Naive thymus-derived CD4-positive, alpha-beta T cell (primary cell): Measurements from ENCODE around the gene EIF2AK2. TPM values are rescaled to one million over a fixed set of nuclear protein-coding genes. Genes with fewer than 3 reads are reported as not detected.

Source experiments
- ATAC-seq: fragments of 150-1000 bp; cut with Tn5 transposase; 2 replicates; pipeline ENCODE4 v1.10.0; 2021; ENCODE audit warnings: mild to moderate bottlenecking, moderate library complexity
- CTCF ChIA-PET: fragments of 350-600 bp; sonication (Branson Sonifier 250); formaldehyde crosslinking; loops from one replicate; lab custom pipeline; 2021; ENCODE audit warnings: antibody characterized with exemption; lab: Charles Lee
- POLR2A ChIA-PET: fragments of 350-600 bp; sonication (Branson Sonifier 250); formaldehyde crosslinking; loops from one replicate; lab custom pipeline; 2021; ENCODE audit warnings: antibody characterized with exemption, inconsistent platforms; lab: Charles Lee
- DNase-seq, 9 donors: peaks; one replicate each; pipeline versions ENCODE4 v3.0.0 to v3.0.0-alpha.2; 2020 to 2022; ENCODE audit warnings: mixed read lengths in 1 of 9
- H3K27ac ChIP-seq: one replicate; pipeline ENCODE4 v1.7.0; 2013; ENCODE audit warnings: mild to moderate bottlenecking, low read depth, low read length, moderate library complexity
- H3K27me3 ChIP-seq, 2 donors: one replicate each; pipeline ENCODE4 v1.7.0; 2013; ENCODE audit warnings: low read length in 2 of 2, mild to moderate bottlenecking in 2 of 2, moderate library complexity in 2 of 2; ENCODE audit not compliant: control insufficient read depth in 2 of 2, insufficient read depth in 2 of 2
- H3K36me3 ChIP-seq, 3 experiments: 1 replicate in 2 of 3; 2 replicates in 1 of 3; pipeline ENCODE4 v1.7.0; 2013; ENCODE audit warnings: low read length in 3 of 3, mild to moderate bottlenecking in 3 of 3, moderate library complexity in 1 of 3; ENCODE audit not compliant: insufficient read depth in 3 of 3, control insufficient read depth in 2 of 3
- H3K4me1 ChIP-seq, 2 donors: one replicate each; pipeline ENCODE4 v1.7.0; 2013; ENCODE audit warnings: low read length in 2 of 2, mild to moderate bottlenecking in 2 of 2, moderate library complexity in 1 of 2; ENCODE audit not compliant: control insufficient read depth in 2 of 2, insufficient read depth in 2 of 2
- H3K4me3 ChIP-seq: 2 replicates; pipeline ENCODE4 v1.7.0; 2013; ENCODE audit warnings: mild to moderate bottlenecking, low read length
- H3K9me3 ChIP-seq, 3 experiments: 1 replicate in 2 of 3; 2 replicates in 1 of 3; pipeline ENCODE4 v1.7.0; 2013; ENCODE audit warnings: low read length in 3 of 3; ENCODE audit not compliant: control insufficient read depth in 2 of 3
- H3K27ac Mint-ChIP-seq, 9 donors: one replicate each; pipeline ENCODE4 v1.8.0; 2020 to 2022; ENCODE audit warnings: mixed read lengths in 9 of 9, mild to moderate bottlenecking in 8 of 9, moderate library complexity in 5 of 9, inconsistent platforms in 2 of 9
- H3K27me3 Mint-ChIP-seq, 5 donors: one replicate each; pipeline ENCODE4 v1.8.0; 2021 to 2022; ENCODE audit warnings: mixed read lengths in 5 of 5, mild to moderate bottlenecking in 1 of 5
- H3K36me3 Mint-ChIP-seq, 5 donors: one replicate each; pipeline ENCODE4 v1.8.0; 2020 to 2022; ENCODE audit warnings: mixed read lengths in 5 of 5, mild to moderate bottlenecking in 3 of 5, inconsistent platforms in 1 of 5
- H3K4me1 Mint-ChIP-seq, 7 donors: one replicate each; pipeline ENCODE4 v1.8.0; 2020 to 2022; ENCODE audit warnings: mixed read lengths in 7 of 7, mild to moderate bottlenecking in 3 of 7, inconsistent platforms in 1 of 7
- H3K4me3 Mint-ChIP-seq, 10 donors: one replicate each; pipeline ENCODE4 v1.8.0; 2020 to 2022; ENCODE audit warnings: mild to moderate bottlenecking in 10 of 10, mixed read lengths in 10 of 10, moderate library complexity in 6 of 10, inconsistent platforms in 2 of 10
- H3K9me3 Mint-ChIP-seq, 11 donors: one replicate each; pipeline ENCODE4 v1.8.0; 2020 to 2022; ENCODE audit warnings: mixed read lengths in 11 of 11, mild to moderate bottlenecking in 4 of 11, inconsistent platforms in 1 of 11, moderate library complexity in 1 of 11
- intact Hi-C, 2 donors: fragments of 100-400 bp; cut with micrococcal nuclease; formaldehyde crosslinking; loops; one replicate each; pipeline ENCODE4 v1.15.1; 2023
- polyA plus RNA-seq, 2 donors: library from polyadenylated mRNA; unstranded; fragments of 300-500 nt; fragmentation: Illumina TruSeq; gene quantifications; one replicate each; pipeline ENCODE4 v1.2.3, GENCODE V29; 2021
- total RNA-seq, 6 experiments: library from RNA in 5 of 6; stranded (reverse) in 5 of 6; gene quantifications; 1 replicate in 5 of 6; 2 replicates in 1 of 6; pipeline ENCODE4 v1.2.3 and lab custom pipeline; 2021 to 2026

Gene EIF2AK2
- total and polyA plus RNA-seq, 7 experiments from 2014 or later = 20.4 to 91.9 (median 23.5) TPM

DNA sequence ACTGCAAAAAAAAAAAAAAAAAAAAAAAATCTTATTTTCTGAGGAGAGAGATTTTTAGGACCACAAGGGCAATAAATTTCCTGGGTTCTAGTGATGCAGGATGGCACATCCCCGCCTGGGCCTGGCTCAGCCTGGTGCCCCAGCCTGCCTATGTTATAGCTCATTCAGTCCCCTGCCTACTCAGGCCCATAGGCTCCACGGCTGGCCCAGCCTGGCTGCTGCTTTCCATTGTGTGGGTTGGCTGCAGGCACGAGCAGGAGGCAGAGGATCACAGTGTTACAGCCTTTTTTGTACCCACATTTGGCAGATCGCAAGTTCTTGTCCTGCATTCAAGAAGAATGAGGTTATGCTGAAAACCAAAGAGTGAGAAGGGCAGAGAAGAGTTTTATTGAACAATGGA is 34.5 kb upstream of the EIF2AK2 start:
- Histone ChIP-seq H3K4me1 (no peaks in the 10 kb centered on the region), H3K36me3 (no peaks in the 10 kb centered on the region), H3K27ac (no peak overlapping the region), H3K4me3 (no peak overlapping the region), H3K27me3 (no peaks in the 10 kb centered on the region), H3K9me3 (no peaks in the 10 kb centered on the region)
- no peak overlapping the region for H3K4me3 Mint-ChIP-seq
- peaks cover 0 to 3% (median 1%) of the 10 kb centered on the region in 5 donors for H3K36me3 Mint-ChIP-seq
- no peak for DNase-seq
- H3K27ac Mint-ChIP-seq = no peak overlapping the region
- POLR2A ChIA-PET = no interaction called here
- CTCF ChIA-PET = interaction anchor here (0.8 kb wide), 1 partner anchor 12 kb away, joined by 3 read pairs; no protein-coding TSS in a partner anchor
- peaks cover 0 to 3% (median 2%) of the 10 kb centered on the region in 7 donors for H3K4me1 Mint-ChIP-seq
- H3K27me3 Mint-ChIP-seq = peaks cover 0 to 18% (median 5%) of the 10 kb centered on the region in 5 donors
- no peak for ATAC-seq
- intact Hi-C loops = no loop called here
- peaks cover 0 to 2% (median 0%) of the 10 kb centered on the region in 11 donors for H3K9me3 Mint-ChIP-seq

DNA sequence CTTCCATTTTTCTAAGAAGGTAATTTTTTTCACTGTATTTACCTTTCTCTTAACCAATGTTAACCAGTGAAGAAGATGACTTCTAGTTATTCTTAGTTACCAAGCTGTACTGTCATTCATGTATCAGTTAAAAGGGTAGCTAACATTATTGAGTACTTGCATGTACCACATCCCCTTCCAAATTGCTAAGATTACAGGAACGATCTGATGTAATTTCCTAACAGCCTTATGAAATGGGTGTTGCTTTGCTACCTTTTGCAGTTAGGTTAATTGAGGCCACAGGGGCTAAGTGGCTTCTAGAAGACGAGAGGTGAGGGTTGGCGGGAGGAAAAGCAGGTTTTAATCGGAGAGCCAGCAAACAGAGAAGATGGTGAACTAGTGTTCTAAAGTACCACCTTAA is 33.5 kb upstream of the EIF2AK2 start:
- H3K9me3 ChIP-seq = no peaks in the 10 kb centered on the region
- H3K4me1 ChIP-seq = no peaks in the 10 kb centered on the region
- Mint-ChIP-seq H3K27ac (peak overlapping the region in 1 of 9 donors; percentile 1), H3K4me1 (peaks cover 0 to 2% (median 0%) of the 10 kb centered on the region in 7 donors), H3K9me3 (no peaks in the 10 kb centered on the region), H3K27me3 (peaks cover 0 to 22% (median 5%) of the 10 kb centered on the region in 5 donors), H3K36me3 (peaks cover 0 to 2% (median 0%) of the 10 kb centered on the region in 5 donors), H3K4me3 (no peak overlapping the region)
- intact Hi-C loops = no loop called here
- H3K27me3 ChIP-seq = no peaks in the 10 kb centered on the region
- no peak for ATAC-seq
- no peak overlapping the region for H3K27ac ChIP-seq
- no peak for DNase-seq
- no peak overlapping the region for H3K4me3 ChIP-seq
- CTCF ChIA-PET = interaction anchor here (0.8 to 1.1 kb wide), 2 partner anchors 13 to 23 kb away, joined by 3 read pairs; no protein-coding TSS in a partner anchor
- POLR2A ChIA-PET = no interaction called here
- H3K36me3 ChIP-seq = no peaks in the 10 kb centered on the region

DNA sequence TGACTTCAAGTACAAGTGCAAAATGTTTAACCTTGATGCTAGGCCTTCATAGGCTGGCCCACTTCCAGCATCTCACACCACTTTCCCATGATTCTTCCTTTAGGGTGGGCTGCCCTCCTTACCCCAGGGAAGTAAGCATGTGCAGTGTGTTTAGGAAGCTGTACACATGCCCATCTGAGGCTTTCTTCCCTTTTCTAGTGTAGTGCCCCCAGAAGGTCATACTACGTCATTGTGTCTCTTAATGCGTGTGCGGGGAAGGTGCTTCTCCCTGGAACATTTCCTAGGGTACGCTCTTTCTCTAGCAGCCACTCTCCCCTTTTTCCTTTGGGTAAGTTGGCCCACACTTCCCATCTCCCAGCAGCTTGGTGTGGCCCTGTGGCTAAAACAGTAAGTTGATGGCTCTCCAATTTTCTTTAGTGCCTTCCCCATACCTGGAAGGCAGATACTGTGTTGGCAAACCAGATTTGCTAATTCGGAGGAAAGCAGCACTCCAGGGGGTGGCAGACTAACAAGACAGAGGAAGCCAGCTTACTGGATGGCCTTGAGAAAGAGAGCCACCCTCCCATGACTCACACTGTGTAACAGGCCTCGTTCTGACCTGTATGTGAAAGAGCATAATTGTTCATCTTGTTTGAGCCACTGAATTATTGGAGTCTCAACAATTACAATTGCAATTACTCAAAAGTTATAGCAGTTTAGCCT is 32.8 kb upstream of the EIF2AK2 start:
- Mint-ChIP-seq H3K9me3 (no peaks in the 10 kb centered on the region), H3K4me3 (no peak overlapping the region), H3K4me1 (peaks cover 0 to 2% (median 0%) of the 10 kb centered on the region in 7 donors), H3K27me3 (peaks cover 0 to 25% (median 5%) of the 10 kb centered on the region in 5 donors), H3K27ac (no peak overlapping the region), H3K36me3 (no peaks in the 10 kb centered on the region)
- no peaks in the 10 kb centered on the region for H3K4me1 ChIP-seq
- ATAC-seq = peak; percentile 80
- intact Hi-C loops = no loop called here
- H3K36me3 ChIP-seq = no peaks in the 10 kb centered on the region
- ChIA-PET CTCF (interaction anchor here (0.6 to 1.1 kb wide), 2 partner anchors 22 to 99 kb away, joined by 3 read pairs; no protein-coding TSS in a partner anchor), POLR2A (interaction anchor here (1.0 kb wide), 1 partner anchor 42 kb away, joined by 3 read pairs; the partner anchor contains the start of genes CEBPZ and NDUFAF7)
- no peak overlapping the region for H3K4me3 ChIP-seq
- no peaks in the 10 kb centered on the region for H3K27me3 ChIP-seq
- no peak overlapping the region for H3K27ac ChIP-seq
- DNase-seq = no peak
- no peaks in the 10 kb centered on the region for H3K9me3 ChIP-seq

DNA sequence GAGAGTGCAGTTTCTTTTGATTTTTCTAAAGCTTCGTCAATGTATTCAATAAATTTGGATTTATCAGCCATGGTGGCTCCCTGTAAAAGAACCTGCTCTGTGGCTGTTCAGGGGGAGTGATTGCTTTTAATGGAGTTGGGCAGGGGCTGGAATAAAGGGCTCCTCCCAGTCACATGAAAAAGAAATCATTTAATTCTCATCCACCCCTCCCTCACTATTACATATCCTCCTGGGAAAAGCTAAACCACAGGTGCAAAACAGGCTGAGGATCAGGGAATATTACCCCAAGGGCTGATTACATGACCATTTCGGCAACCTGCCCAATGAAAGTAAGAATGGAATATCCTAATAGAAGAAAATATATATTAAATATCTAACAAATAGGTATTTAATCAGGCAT is 31.8 kb upstream of the EIF2AK2 start, which contains the start of gene SULT6B1:
Gene SULT6B1, minus strand, starts transcription at position 101 of the 400 bp plus-strand sequence. Its CDS starts 30 bp downstream, at position 71.
- Histone ChIP-seq H3K36me3 (no peaks in the 10 kb centered on the region), H3K27ac (no peak within 1 kb of the TSS), H3K4me1 (no peaks in the 10 kb centered on the region), H3K9me3 (no peaks in the 10 kb centered on the region), H3K4me3 (no peak within 1 kb of the TSS), H3K27me3 (no peaks in the 10 kb centered on the region)
- DNase-seq (no peak), ATAC-seq (no peak)
- H3K9me3 Mint-ChIP-seq = no peaks in the 10 kb centered on the region
- H3K27ac Mint-ChIP-seq = no peak within 1 kb of the TSS
- H3K27me3 Mint-ChIP-seq = peaks cover 0 to 33% (median 8%) of the 10 kb centered on the region in 5 donors
- ChIA-PET POLR2A (interaction anchor here (1.0 kb wide), 1 partner anchor 43 kb away, joined by 3 read pairs; the partner anchor contains the start of genes CEBPZ and NDUFAF7), CTCF (interaction anchor here (0.6 kb wide), 1 partner anchor 100 kb away, joined by 3 read pairs; no protein-coding TSS in a partner anchor)
- H3K4me1 Mint-ChIP-seq = peaks cover 0 to 2% (median 0%) of the 10 kb centered on the region in 7 donors
- no peaks in the 10 kb centered on the region for H3K36me3 Mint-ChIP-seq
- intact Hi-C loops = no loop called here
- H3K4me3 Mint-ChIP-seq = no peak within 1 kb of the TSS

DNA sequence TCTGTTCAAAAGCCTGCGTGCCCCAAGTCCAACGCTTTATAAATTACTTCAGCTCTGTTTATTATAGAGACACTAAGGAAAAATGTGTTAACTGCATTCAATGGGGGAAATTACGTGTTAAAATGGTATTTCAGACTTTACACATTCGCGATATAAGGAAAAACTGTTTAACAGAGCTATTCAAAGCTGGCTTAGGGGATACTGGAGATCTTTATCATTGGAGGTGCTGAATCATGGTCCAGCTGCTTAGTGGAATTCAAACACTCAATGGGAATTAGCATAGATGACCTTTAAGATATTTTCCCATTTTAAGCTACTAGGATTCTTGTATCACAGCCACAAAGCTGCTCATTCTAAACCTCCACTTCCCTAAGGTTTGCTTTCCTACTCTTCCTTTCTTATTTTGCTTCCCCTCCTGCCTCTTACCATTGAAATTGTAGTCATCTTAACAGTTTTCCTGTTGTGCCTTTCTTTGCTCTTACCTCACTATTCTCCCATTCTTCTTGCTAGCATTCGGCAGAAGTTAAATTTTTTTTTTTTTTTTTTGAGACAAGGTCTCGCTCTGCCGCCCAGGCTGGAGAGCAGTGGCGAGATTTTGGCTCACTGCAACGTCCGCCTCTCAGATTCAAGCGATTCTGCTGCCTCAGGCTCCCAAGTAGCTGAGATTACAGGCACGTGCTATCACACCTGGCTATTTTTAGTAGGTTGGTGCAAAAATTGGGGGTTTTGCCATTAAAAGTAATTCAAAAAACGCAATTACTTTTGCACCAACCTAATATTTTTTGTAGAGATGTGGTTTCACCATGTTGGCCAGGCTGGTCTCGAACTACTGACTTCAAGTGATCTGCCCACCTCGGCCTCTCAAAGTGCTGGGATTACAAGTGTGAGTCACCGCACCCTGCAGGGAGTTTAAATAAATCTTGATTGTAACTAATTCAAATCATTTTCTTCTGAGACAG is 25.2 kb upstream of the EIF2AK2 start:
- ChIA-PET POLR2A (interaction anchor here (0.7 kb wide), 1 partner anchor 144 kb away, joined by 4 read pairs; no protein-coding TSS in a partner anchor), CTCF (no interaction called here)
- Histone ChIP-seq H3K4me3 (no peak overlapping the region), H3K27me3 (no peaks in the 10 kb centered on the region), H3K36me3 (no peaks in the 10 kb centered on the region), H3K9me3 (no peaks in the 10 kb centered on the region), H3K4me1 (no peaks in the 10 kb centered on the region), H3K27ac (no peak overlapping the region)
- H3K4me3 Mint-ChIP-seq = no peak overlapping the region
- H3K27me3 Mint-ChIP-seq = peaks cover 8 to 58% (median 13%) of the 10 kb centered on the region in 5 donors
- H3K27ac Mint-ChIP-seq = no peak overlapping the region
- no peaks in the 10 kb centered on the region for H3K4me1 Mint-ChIP-seq
- no peaks in the 10 kb centered on the region for H3K36me3 Mint-ChIP-seq
- intact Hi-C loops = no loop called here
- ATAC-seq = no peak
- no peaks in the 10 kb centered on the region for H3K9me3 Mint-ChIP-seq
- DNase-seq = no peak

DNA sequence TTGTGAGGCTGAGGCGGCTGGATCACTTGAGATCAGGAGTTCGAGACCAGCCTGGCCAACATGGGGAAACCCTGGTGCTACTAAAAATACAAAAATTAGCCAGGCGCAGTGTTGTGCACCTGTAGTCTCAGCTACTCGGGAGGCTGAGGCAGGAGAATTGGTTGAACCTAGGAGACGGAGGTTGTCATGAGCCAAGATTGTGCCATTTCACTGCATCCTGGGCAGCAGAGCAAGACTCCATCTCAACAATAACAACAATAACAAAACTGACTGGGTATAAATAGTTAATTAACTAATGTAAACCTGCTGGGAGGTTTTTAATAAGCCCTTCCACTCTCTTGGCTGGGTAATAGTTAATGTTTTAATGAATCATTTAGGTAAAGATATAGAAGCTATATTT is 23.9 kb upstream of the EIF2AK2 start:
- no peaks in the 10 kb centered on the region for H3K4me1 ChIP-seq
- DNase-seq = no peak
- H3K36me3 Mint-ChIP-seq = no peaks in the 10 kb centered on the region
- no peak for ATAC-seq
- H3K36me3 ChIP-seq = no peaks in the 10 kb centered on the region
- no peaks in the 10 kb centered on the region for H3K9me3 Mint-ChIP-seq
- CTCF ChIA-PET = no interaction called here
- peaks cover 8 to 50% (median 13%) of the 10 kb centered on the region in 5 donors for H3K27me3 Mint-ChIP-seq
- H3K4me1 Mint-ChIP-seq = no peaks in the 10 kb centered on the region
- no peaks in the 10 kb centered on the region for H3K27me3 ChIP-seq
- H3K27ac Mint-ChIP-seq = no peak overlapping the region
- no peak overlapping the region for H3K27ac ChIP-seq
- POLR2A ChIA-PET = no interaction called here
- intact Hi-C loops = no loop called here
- no peak overlapping the region for H3K4me3 ChIP-seq
- H3K4me3 Mint-ChIP-seq = no peak overlapping the region
- no peaks in the 10 kb centered on the region for H3K9me3 ChIP-seq
